ENCODE data around the gene GRK3.
"Not testable (repeated sequence)": the region's sequence is repeated elsewhere in the genome, so short reads cannot be mapped to it uniquely, and the experiment has no call there.

The GRK3 gene

DNA sequence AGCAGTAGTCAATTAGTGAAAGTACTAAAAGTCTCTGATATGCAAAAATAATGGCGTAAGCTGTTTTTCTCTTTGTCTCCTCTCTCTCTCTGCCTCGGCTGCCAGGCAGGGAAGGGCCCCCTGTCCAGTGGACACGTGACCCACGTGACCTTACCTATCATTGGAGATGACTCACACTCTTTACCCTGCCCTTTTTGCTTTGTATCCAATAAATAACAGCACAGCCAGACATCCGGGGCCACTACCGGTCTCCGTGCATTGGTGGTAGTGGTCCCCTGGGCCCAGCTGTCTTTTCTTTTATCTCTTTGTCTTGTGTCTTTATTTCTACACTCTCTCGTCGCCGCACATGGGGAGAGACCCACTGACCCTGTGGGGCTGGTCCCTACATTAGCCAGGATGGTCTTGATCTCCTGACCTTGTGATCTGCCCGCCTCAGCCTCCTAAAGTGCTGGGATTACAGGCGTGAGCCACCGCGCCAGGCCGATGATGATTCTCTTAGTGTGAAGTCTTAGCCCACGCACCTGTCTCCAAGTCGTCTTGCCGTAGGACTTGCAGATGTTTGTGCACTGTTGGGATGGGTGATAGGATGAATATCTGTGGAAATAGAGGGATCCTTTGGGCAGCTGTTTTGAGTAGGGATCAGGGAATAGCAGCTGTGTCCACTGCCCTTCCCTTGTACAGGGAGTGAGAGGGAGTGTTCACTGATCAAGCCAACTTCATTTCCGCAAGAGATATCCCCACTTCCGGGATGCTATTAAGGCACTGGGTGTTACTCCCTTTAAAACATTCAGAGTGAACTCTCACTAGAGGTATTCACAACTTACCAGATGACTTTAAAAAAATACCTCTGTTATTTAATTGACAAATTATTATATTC, 61.5 kb downstream of the GRK3 start:
- not testable (repeated sequence) for DNase-seq (ENCODE audit: low read depth in 2 of 2)

DNA sequence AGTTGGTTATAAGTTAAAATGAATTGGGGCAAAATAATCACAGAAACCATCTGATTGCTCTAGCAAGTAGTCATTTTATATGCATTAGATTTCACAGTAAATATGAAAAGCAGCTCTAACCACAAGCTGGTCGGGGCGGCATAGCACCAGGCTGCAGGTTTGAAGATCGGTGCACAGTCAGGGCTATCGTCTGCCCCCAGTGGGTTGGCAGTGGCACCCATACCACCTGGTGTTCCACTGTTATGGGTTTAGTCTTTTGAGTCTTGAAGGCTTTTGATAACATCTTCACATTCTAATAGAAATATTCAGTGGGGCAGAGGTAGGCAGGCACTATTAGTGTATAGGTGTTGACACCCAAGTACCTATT, 62.1 kb downstream of the GRK3 start:
- no peak for DNase-seq (ENCODE audit: low read depth in 2 of 2)

DNA sequence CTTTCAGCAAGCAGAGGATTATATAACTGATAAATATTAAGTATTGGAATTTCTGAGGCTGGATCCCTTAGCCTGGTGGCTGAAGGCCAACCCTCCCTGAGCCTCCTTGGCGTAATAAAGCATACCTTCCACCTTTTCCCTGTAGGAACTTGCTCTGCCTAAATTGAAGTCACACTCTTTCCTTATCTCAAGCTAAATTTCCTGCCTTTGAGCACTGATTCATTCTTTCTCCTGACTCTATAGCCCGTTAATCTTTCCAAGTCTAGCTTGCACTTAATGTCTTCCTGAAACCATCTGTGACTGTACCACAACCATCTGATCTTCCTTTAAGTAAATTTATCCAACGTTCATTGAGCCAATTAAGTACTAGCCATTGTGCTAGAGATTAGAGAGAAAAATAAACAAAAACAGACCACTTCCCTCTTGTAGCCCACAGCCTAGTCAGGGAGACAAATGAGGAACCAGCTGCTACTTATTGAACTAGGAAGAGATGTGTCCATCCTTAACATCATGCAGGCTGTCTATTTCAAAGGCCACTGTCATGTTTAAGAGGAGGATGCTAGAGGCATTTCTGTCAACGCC, 62.9 kb downstream of the GRK3 start:
- DNase-seq (ENCODE audit: low read depth in 2 of 2), result no peak

DNA sequence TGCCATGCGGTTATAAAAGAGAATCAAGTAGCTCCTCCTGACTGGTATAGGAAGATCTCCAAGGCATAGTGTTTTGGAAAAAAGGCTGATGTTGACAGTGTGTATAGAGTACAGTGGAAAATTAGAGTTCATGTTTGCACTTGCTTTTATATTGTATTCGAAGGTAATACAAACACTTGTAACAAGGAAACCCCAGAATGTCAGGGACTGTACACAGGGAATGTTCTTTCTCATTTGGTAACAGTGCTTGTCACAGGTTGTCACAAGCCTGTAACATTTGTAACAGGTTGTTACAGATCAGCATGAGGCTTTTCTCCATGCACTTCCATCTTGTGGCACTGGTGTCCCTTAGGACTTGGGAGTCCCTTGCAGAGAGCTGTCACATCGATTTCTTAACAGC, 64.0 kb downstream of the GRK3 start:
- DNase-seq (ENCODE audit: low read depth in 2 of 2), result no peak

DNA sequence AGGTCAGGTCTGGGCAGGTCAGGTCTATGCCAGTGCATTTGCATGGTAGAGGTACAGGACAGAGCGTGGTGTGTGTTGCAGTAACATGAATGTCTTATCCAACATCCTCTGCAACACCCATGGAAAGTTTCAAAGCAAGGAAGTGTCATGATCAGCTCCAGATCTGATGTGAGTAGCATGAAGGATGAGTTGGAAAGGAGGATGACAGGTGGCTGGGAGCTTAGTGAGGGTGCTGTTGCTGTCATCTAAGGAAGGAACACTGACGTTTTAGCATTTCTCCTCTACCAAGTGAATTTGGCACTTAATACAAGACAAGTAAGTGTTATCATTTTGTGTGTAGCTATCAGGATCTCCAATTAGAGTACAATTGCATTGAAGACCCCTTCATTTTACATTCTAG, 65.1 kb downstream of the GRK3 start:
- DNase-seq (ENCODE audit: low read depth in 2 of 2), result no peak

DNA sequence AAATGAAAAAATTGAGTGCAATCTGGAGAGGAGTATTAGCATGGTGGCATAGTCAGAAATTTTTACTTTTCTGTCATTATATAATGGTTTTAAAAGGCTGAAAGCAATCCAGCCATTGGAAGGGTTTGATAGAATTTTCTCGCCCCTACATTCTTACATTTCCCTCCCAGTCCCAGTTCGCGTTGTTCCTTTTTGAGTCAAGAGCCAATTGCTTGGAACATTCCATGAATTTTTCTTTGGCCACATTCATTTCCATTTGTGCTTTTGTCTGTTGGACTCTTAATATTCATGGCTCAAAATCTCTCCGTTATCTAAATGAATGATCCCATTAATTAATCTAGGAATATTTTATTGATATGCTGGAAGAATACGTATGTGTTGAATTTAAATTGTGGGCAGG, 66.0 kb downstream of the GRK3 start:
- DNase-seq (ENCODE audit: low read depth in 2 of 2), result no peak

DNA sequence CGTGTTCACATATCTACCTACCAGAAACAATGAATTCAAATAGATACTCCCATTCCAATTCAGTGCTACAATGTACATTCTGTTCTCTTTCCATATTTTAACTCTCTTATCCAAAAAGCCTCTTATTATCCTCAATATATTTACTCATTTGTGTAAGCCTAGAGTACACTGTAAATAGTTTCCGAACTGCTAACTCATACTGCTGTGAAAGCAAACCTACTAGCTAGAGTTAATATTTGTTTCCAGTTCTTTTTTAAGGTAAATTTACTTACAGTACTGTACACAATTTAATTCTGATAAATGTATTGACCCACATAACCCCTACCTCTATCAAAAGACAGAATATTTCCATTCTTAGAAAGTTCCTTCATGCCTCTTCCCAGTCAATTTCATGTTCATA, 71.8 kb downstream of the GRK3 start:
- DNase-seq (ENCODE audit: low read depth in 2 of 2), result no peak

DNA sequence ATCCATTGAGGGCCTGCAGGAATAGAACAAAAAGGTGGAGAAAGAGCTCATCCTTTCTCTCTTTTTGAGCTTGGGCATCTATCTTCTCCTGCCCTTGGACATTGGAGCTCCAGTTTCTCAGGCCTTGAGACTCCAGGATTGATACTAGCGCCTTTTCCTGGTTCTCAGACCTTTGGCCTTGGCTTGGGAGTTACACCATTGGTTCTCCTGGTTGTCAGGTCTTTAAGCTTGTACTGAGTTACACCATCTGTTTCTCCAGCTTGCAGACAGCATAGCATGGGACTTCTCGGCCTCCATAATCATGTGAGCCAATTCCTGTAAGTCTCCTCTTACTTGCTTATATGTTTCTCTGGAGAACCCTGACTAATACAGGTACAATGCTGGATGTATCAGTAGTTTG, 72.6 kb downstream of the GRK3 start:
- DNase-seq (ENCODE audit: low read depth in 2 of 2), result no peak

DNA sequence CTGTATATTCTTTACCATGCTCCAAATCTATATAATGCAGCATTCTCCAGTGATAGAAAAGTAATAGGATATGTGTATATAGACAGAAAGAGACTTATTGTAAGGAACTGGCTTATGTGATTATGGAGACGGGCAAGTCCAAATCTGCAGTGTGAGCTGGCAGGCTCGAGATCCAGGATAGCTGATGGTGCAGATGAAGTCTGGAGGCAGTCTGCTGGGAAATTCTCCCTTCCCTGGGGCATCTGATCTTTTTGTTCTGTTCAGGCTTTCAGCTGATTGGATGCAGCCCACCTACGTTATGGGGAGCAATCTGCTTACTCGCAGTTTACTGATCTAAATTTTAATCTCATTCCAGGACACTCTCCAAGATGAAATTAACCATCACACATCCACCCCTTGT, 73.2 kb downstream of the GRK3 start:
- DNase-seq (ENCODE audit: low read depth in 2 of 2), result no peak

DNA sequence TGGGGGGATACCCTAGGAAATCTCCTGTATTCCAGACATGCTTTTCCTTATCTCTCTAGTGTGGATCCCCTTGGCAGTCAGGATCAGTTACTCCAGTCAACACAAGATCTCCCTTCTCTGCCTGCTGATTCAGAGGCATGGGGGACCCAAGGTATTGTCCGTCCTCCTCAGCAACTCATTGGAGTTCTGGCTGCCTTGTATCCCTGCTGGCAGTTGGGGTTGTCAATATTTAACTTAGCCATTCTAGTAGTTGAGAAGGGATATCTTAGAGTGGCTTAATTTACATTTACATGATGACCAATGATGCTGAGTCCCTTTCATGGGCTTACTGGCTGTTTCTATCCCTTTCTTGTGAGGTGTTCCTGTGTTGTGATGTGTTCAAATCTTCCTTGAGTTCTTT, 74.2 kb downstream of the GRK3 start:
- no peak for DNase-seq (ENCODE audit: low read depth in 2 of 2)

DNA sequence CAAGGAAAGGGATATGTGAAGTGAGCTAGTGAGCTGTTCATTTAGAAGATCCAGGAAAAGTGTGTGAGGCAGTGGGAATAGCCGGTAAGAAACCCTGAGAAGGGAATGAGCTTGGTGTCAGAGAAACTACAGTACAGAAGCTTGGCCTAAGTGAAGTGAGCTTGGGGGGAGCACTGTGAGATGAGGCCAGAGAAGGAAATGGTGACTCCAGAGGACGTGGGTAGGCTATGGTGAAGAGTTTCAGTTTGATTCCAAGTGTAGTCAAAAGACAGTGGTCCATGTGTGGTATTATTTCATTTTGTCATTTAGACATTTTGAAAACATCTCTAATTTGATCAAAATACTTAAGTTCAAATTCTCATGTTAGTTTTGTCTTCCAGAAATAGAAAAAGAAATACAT, 77.2 kb downstream of the GRK3 start:
- DNase-seq (ENCODE audit: low read depth in 2 of 2), result no peak

DNA sequence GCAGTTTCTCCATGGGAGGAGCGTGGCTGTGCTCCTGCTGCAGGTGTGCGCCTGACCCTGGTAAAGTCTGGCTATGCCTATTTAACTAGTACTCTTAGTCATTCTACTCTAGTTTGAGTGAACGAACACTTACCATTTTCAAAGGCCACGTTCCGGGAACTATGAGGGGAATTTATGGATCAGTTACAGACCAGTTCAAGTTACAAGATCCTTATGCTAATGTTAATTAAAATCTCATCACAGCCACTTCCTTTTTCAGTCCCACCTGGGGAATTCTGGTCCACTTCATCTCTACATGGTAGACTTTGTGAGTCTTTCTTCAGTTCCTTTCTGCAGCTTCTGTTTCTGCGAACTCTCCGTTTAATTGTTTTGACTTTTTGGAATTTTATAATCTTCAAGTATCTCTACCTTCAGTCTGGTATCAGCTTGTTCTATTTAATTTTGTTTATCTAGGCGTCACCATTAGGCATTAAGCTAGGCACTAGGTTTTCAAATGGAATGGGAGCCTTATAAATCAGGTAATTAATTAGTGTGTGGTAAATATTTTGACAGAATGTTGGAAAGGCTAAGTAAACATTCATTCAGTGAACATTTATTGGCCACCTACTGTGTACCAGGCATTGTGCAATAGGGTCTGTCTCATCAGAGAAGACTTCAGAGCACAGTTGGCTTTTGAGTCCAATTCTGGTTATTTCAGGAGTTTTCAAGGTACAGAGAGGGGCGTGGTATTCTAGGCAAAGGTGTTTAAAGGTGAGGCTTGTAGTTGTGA, 78.9 kb downstream of the GRK3 start:
- no peak for DNase-seq (ENCODE audit: low read depth in 2 of 2)

DNA sequence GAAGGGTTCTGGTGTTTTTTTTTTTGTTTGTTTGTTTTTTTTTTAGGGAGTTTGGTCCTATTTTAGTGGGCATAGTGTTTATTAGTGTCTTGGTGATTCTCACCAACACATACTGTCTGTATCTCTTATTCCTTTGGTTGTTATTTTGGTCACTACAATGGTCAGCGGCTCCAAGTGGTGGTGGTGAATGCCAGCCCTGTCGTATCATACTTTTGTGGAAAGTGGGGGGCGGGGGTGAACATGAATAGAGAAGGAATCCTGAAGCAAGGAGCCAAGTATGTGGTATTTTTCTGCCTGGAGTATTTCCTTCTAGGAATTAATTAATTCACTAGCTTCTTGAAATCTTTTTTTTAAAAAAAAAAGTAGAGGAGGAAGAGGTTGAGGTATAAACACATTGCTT, 79.6 kb downstream of the GRK3 start:
- no peak for DNase-seq (ENCODE audit: low read depth in 2 of 2)

DNA sequence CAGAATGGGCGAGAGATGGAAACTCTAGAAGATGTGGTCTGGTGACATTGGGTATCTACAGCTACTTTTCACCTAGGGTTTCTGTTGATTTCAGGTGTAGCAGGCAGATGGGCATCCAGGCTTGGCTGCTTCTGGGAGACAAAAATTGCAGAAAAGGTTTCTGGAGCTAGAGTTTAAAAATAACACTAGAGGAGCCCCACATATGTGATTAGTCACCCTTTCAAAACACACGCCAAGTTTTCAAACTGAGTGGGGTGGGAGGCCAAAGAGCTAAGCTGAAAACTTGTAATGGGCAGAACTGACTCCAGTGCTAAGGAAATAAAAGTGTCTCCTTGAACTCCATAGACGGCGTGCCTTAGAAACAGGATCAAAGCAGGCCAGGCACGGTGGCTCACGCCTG, 80.8 kb downstream of the GRK3 start:
- DNase-seq (ENCODE audit: low read depth in 2 of 2), result no peak

DNA sequence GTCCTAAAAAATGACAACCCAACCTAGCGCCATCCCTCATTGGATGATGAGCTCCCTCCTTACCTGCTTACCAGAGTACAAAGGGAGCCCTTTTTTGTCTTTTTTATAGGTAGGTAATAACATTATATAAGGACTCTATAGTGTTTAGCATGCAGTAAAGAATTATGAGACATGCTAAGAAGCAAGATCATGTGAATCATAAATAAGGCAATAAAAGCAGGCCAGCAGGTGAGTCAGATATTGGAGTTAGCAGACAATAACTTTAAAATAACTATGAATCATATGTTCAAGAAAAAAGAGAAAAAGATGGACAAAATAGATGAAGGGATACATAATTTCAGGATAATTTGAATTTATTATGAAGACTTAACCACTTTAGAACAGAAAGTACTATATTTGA, 81.5 kb downstream of the GRK3 start:
- no peak for DNase-seq (ENCODE audit: low read depth in 2 of 2)

DNA sequence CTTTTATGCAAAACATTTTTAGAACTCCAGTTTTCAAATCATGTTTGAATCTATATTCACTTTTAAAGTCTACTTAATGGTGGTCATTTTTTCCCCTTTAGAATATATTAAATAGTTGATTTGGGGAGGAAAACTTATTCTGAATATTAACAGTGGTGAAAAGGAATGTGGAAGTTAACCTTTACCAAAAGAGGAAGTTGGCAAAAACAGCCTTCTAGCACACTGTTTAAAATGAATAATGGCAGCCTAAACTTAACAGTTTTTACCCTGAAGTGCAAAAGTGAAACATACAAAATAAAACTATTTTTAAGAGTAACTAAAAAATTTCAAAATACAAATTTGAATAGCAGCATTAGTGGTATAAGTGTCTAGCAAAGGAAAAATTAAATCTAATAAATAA, 86.4 kb downstream of the GRK3 start:
- DNase-seq (ENCODE audit: low read depth in 2 of 2), result no peak

DNA sequence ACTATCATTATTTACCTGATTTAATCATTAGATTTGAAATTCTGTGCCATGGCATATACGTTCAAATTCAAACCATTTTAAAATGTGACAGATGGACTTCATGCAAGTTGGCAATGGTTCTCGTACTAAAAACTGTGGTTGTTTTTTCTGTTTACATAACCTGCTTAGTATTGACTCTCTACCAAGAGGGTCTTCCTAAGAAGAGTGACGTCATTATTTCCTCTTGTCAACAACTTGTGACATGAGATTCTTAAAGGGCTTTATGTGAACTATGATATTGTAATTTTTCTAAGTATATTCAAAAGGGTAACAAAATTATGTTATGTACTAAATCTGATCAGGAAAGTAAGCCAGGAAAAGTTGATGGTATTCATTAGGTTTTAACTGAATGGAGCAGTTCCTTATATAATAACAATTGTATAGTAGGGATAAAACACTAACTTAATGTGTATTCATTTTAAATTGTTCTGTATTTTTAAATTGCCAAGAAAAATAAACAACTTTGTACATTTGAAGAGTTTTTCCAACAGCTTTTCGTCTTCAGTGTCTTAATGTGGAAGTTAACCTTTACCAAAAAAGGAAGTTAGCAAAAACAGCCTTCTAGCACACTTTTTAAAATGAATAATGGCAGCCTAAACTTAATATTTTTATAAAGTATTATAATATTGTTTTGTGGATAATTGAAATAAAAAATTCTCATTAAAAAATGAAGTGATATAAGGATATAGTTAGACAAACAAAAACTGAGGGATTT, 87.0 kb downstream of the GRK3 start:
- no peak for DNase-seq (ENCODE audit: low read depth in 2 of 2)

DNA sequence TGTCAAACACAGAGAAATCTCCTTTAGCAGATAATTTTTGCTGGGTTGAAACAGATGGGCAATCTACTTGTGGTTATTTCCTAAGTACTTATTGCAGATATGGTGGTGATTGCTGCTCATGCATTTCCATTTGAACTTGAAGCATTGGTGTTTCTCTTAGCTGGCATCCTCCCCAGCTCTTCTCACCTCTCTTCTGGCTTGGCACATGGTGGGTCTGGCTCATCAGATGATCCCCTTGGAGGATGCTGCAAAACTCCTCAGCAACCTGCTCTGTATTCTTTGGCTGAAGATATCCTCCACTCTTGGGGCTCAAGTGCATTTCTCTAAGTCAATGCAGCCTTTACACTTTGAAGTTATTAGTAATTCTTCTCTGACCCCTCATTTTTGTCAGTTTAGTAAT, 90.2 kb downstream of the GRK3 start:
- no peak for DNase-seq (ENCODE audit: low read depth in 2 of 2)

DNA sequence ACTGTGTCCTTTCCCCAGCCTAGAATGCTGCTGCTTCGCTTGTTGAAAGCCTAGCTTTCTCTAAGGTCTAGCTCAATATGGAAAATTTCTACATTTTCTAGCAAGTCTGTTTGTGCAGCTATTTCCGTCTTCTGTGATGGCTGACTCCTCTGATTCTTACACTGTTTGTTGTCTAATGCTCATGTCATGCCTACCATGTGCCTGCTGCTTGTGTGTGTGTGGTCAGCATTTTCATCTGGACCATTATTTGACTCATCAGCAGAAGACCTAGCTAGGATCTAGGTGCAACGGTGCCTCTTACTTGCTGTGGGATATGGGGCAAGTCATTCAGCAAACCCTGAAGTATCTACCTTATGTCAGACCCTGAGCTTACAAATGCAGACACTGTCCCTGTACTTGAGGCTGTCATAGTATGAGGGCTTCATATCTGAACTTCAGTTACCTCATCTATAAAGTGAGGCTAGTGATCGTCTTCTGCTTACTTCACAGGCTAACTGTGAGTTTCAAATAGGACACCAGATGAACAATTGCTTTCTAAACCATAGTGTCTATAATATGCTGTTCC, 91.0 kb downstream of the GRK3 start:
- DNase-seq (ENCODE audit: low read depth in 2 of 2), result no peak

DNA sequence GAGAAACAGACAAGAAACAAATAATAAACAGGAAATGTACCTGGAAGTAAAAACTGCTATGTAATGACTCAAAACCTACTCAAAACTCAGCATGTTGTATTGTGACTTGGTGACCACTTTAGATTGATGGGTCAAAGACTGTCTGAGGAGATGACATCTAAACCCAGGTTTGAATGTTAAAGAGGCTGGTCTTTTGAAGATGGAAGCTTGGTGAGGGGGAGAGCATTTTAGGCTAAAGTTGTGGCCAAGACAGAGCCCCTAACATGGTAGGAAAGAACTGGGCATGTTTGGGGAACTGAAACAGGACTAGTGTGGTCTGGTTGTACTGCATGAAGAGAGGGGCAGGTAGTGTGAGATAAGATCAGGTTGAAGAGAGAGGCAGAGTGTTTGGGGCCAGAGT, 92.2 kb downstream of the GRK3 start:
- DNase-seq (ENCODE audit: low read depth in 2 of 2), result no peak

DNA sequence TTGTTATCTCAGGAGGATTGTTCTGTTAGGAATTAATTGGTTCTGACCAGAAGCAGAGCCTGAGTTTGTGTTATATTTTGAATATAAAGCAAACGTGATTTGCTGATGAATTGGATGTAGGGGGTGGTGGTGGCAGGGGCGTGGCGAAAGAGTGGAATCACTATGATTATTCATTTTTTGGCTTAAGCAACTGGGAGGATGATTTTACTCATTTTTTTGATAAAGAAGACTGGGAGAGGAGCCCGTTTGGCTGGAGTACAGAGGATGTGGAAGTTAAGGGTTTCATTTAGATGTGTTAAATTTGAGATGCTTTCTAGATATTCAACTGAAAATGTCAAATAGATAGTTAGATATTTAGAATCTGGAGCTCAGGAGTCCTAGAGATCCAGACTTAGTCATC, 94.2 kb downstream of the GRK3 start:
- DNase-seq (ENCODE audit: low read depth in 2 of 2), result no peak

DNA sequence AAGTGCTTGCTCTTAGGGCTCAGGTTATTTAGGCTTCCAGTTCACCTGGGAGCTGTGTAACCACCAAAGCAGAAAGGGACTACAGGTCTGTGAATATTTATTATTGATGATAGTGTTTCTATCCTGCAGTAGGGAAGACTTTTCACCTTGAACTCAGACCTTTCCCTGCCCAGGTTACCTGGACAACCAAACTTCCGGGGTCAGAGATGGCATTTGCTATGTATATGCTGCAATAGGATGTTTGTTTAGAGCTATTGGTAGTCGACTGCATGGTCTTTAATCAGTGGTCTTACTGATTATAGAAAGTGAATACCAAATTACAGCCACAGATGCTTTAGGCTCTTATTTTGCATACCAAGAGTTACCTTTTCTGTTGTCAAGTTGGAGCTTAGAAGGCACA, 94.9 kb downstream of the GRK3 start:
- no peak for DNase-seq (ENCODE audit: low read depth in 2 of 2)
